Stromal cell of bone marrow (primary cell): ENCODE results near the gene CPT2.

Experiments used
- DNase-seq: peaks from one replicate; pipeline ENCODE4 v3.0.0-alpha.2; 2012; ENCODE audit warnings: low read depth

CPT2 gene

GRCh38 chr1:53196485-53197290 lies at the start of gene CPT2:
Gene CPT2, plus strand, starts transcription at chr1:53196824. Its CDS starts 120 bp downstream, at chr1:53196944.
- peak; percentile 89 for DNase-seq

GRCh38 chr1:53147174-53147573 lies 49.5 kb upstream of the CPT2 start:
- no peak for DNase-seq

GRCh38 chr1:53148123-53148522 lies 48.5 kb upstream of the CPT2 start:
- DNase-seq = no peak

GRCh38 chr1:53153752-53154151 lies 42.9 kb upstream of the CPT2 start:
- DNase-seq = no peak

- no peak for DNase-seq
Measured at GRCh38 chr1:53154859-53155438, 41.7 kb upstream of the CPT2 start.

- no peak for DNase-seq
Measured at GRCh38 chr1:53155534-53155933, 41.1 kb upstream of the CPT2 start.

GRCh38 chr1:53155945-53156344 lies 40.7 kb upstream of the CPT2 start:
- no peak for DNase-seq

- no peak for DNase-seq
Measured at GRCh38 chr1:53156783-53157182, 39.8 kb upstream of the CPT2 start.

- no peak for DNase-seq
Measured at GRCh38 chr1:53158900-53159299, 37.7 kb upstream of the CPT2 start.

- DNase-seq = no peak
Measured at GRCh38 chr1:53160924-53161378, 35.7 kb upstream of the CPT2 start.

- no peak for DNase-seq
Measured at GRCh38 chr1:53162621-53163020, 34.0 kb upstream of the CPT2 start.

GRCh38 chr1:53163291-53163768 lies 33.3 kb upstream of the CPT2 start:
- DNase-seq = no peak

- peak; percentile 49 for DNase-seq
Measured at GRCh38 chr1:53165408-53165961, 31.1 kb upstream of the CPT2 start.

- DNase-seq = no peak
Measured at GRCh38 chr1:53166366-53166765, 30.3 kb upstream of the CPT2 start.

GRCh38 chr1:53166912-53167311 lies 29.7 kb upstream of the CPT2 start:
- DNase-seq = no peak

GRCh38 chr1:53172426-53173128 lies 24.0 kb upstream of the CPT2 start:
- DNase-seq = peak; percentile 70

- DNase-seq = peak; percentile 61
Measured at GRCh38 chr1:53174971-53175913, 21.4 kb upstream of the CPT2 start.

GRCh38 chr1:53176452-53177208 lies 20.0 kb upstream of the CPT2 start:
- no peak for DNase-seq

GRCh38 chr1:53180226-53180625 lies 16.4 kb upstream of the CPT2 start:
- no peak for DNase-seq

- no peak for DNase-seq
Measured at GRCh38 chr1:53180951-53181350, 15.7 kb upstream of the CPT2 start.
